Left ventricle myocardium inferior (tissue), 1 donor: ENCODE measurements around the gene TMEM229A. TPM values are rescaled to one million over a fixed set of nuclear protein-coding genes. Genes with fewer than 3 reads are reported as not detected.
A peak's percentile ranks its signal among the peaks of the same experiment; 100 is the strongest.

Experiments used
- DNase-seq: peaks from one replicate; pipeline ENCODE4 v3.0.0-alpha.2; 2020
- H3K27ac ChIP-seq: fragments of 200-600 bp; replicated peaks from 2 replicates; pipeline ENCODE4 v1.8.0; 2021
- H3K27me3 ChIP-seq: fragments of 200-600 bp; 2 replicates; pipeline ENCODE4 v1.8.0; 2021; ENCODE audit warnings: low read depth
- H3K36me3 ChIP-seq: fragments of 200-600 bp; 2 replicates; pipeline ENCODE4 v1.8.0; 2021
- H3K4me1 ChIP-seq: fragments of 200-600 bp; 2 replicates; pipeline ENCODE4 v1.8.0; 2021
- H3K4me3 ChIP-seq: fragments of 200-600 bp; 2 replicates; pipeline ENCODE4 v1.8.0; 2021; ENCODE audit warnings: mild to moderate bottlenecking, moderate library complexity
- H3K9me3 ChIP-seq: fragments of 200-600 bp; replicated peaks from 2 replicates; pipeline ENCODE4 v1.8.0; 2021
- CTCF ChIP-seq: fragments of 200-600 bp; IDR thresholded peaks from 2 replicates; pipeline ENCODE4 v1.8.0; 2021; ENCODE audit warnings: antibody characterized with exemption, mild to moderate bottlenecking, borderline replicate concordance
- intact Hi-C: fragments of 100-400 bp; cut with micrococcal nuclease; formaldehyde crosslinking; loops from one replicate; pipeline ENCODE4 v1.11.0; 2022
- total RNA-seq: library from RNA; stranded (reverse); fragmentation: NEBNext Ultra II Directional; extraction: Animal tissue kit (Norgen Biotek cat#: 25700); gene quantifications from one replicate; pipeline ENCODE4 v1.2.1, GENCODE V29; 2021
- donor health status: DM: no; HTN: yes; CAD: no; lungs with severe emphysema.

The TMEM229A gene
- total RNA-seq, 1 donor from 2014 or later, result not detected

- no peak for DNase-seq
- Histone ChIP-seq H3K4me1 (peaks cover 5% of the 10 kb centered on the region), H3K4me3 (no peak overlapping the region), H3K27me3 (no peaks in the 10 kb centered on the region), H3K27ac (no peak overlapping the region), H3K9me3 (no peaks in the 10 kb centered on the region), H3K36me3 (no peaks in the 10 kb centered on the region)
- no peak for TF ChIP-seq CTCF
- intact Hi-C loops, result no loop called here
Observed at GRCh38 chr7:123992913-123993518, 39.9 kb downstream of the TMEM229A start.

- Histone ChIP-seq H3K4me3 (peak overlapping the region; percentile 1), H3K4me1 (peaks cover 11% of the 10 kb centered on the region), H3K27ac (no peak overlapping the region), H3K36me3 (no peaks in the 10 kb centered on the region), H3K9me3 (no peaks in the 10 kb centered on the region), H3K27me3 (no peaks in the 10 kb centered on the region)
- TF ChIP-seq CTCF, result no peak
- no peak for DNase-seq
- intact Hi-C loops, result no loop called here
Observed at GRCh38 chr7:123987445-123987844, 45.4 kb downstream of the TMEM229A start.

Other genes starting within 250 kb of the TMEM229A start
- not detected for gene HYAL4, start 187.9 kb downstream of the TMEM229A start, total RNA-seq
- not detected for gene SPAM1, start 107.8 kb downstream of the TMEM229A start, total RNA-seq